GM13976 (cell line): ENCODE data around the gene EGLN1.

Experiments
- DNase-seq: peaks from one replicate; pipeline ENCODE4 v3.0.0; 2012; ENCODE audit warnings: low spot score
- CTCF ChIP-seq: IDR thresholded peaks from 2 replicates; pipeline ENCODE4 v1.5.1; 2012; ENCODE audit warnings: borderline replicate concordance, mild to moderate bottlenecking; ENCODE audit not compliant: insufficient read depth; ENCODE audit errors: extremely low read depth, missing control alignments, control extremely low read depth
- in situ Hi-C: fragments of 300-500 bp; cut with MboI; formaldehyde crosslinking; loops from one replicate; pipeline ENCODE4 v1.12.0; 2022; ENCODE audit warnings: low sequenced_read_pairs, mixed read lengths, inconsistent platforms; ENCODE audit not compliant: unreplicated experiment

Gene EGLN1

DNA sequence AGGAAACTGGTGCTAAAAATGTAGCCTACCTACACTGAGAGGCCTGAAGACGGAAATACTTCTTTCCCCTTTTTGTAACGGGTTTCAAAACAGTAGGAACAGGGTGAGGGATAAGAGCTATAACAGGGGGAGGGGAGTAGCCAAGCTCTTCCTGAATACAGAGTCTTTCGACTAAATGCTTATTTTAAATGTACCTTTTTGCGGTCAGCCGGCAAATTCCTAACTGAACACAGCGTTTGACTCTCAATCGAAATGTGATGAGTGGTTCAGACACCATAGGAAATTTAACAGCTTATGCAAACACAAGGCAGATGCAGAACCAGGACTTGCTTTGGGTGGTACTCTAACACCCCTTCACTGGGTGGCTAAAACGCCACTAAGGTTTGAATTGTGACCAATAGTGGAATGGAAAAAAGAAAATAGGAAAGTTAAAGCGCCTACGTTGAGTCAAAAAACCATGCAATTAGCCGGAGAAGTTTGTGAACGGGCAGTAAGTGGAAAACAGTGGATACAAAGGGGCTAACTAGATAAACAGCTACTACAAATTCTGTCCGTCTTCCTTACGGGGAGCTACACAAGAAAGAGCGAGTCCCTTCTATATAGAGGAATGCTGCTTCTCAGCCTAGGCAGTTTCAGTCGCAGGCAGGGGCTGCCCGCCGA is 1.7 kb downstream of the EGLN1 start:
- DNase-seq, result no peak
- in situ Hi-C loops, result no loop called here
- no peak for TF ChIP-seq CTCF

GRCh38 chr1:231419738-231420298 is 2.3 kb downstream of the EGLN1 start:
- no peak for TF ChIP-seq CTCF
- in situ Hi-C loops, result no loop called here
- no peak for DNase-seq

DNA sequence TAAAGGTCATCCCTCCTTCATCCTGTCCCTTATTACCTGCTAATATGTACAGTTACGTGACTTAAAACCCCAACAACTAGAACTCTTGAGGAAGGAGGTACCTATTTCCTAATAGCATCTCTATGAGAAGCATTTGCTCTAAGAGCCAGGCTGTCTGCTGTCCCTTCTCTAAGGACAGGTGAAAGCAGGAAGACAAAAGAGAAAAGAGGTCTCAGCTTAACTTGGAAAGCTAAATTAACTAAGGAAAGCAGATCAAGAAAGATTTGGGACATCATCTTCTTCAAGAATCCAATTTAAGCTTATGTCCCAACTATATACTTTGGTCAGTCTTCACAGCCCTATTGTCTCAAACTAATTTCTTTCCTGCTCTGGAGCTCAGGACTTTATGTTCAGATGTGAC is 2.9 kb downstream of the EGLN1 start:
- DNase-seq, result no peak
- in situ Hi-C loops, result no loop called here
- no peak for TF ChIP-seq CTCF

GRCh38 chr1:231418741-231419107 is 3.4 kb downstream of the EGLN1 start:
- no peak for TF ChIP-seq CTCF
- no peak for DNase-seq
- in situ Hi-C loops, result no loop called here

- DNase-seq, result no peak
- in situ Hi-C loops, result no loop called here
- TF ChIP-seq CTCF, result no peak
Measured at GRCh38 chr1:231418101-231418740, 3.9 kb downstream of the EGLN1 start.

GRCh38 chr1:231417513-231417912 is 4.6 kb downstream of the EGLN1 start:
- TF ChIP-seq CTCF, result no peak
- no peak for DNase-seq
- in situ Hi-C loops, result no loop called here

DNA sequence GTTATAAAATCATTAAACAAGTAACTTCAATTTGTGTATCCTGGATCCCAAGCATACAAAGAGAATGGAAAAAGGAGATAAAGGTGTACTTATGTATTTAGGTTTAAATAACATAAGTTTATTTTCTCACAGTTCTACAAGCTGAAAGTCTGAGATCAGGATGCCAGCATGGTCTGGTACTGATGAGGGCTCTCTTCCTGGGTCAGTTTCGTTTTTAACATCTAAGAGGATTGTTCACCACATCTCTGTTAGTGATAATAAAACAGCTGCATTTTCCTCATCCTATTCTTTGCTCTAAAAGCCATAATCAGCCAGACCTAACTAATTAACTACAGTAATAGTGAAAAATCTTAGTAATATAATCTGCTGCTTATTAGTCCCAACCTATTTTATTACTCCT is 5.2 kb downstream of the EGLN1 start:
- no peak for TF ChIP-seq CTCF
- in situ Hi-C loops, result no loop called here

More for the DNA sequence above, 5.2 kb downstream of the EGLN1 start:
- DNase-seq, result no peak
